A549 (cell line): ENCODE data around the gene ASB2. TPM values are rescaled to one million over a fixed set of nuclear protein-coding genes. Genes with fewer than 3 reads are reported as not detected.

ENCODE experiments used
- ATAC-seq, 2 experiments: fragments of 200-7000 bp in 1 of 2; fragments of >200 bp in 1 of 2; cut with Nextera tagmentation in 1 of 2; cut with Tn5 transposase in 1 of 2; 3 replicates each; pipeline versions ENCODE4 v1.8.0 to v1.9.1; 2018 to 2020; ENCODE audit warnings: mild to moderate bottlenecking in 1 of 2, moderate library complexity in 1 of 2
- CTCF ChIA-PET: fragments of 300-600 bp; sonication (Branson Sonifier 250); formaldehyde crosslinking; extraction: SDS; loops from one replicate; lab custom pipeline; 2021; ENCODE audit warnings: antibody characterized with exemption, inconsistent platforms; lab: Yijun Ruan, JAX
- POLR2A ChIA-PET: fragments of 350-600 bp; formaldehyde crosslinking; extraction: SDS; loops from one replicate; lab custom pipeline; 2021; ENCODE audit warnings: antibody characterized with exemption, inconsistent platforms; lab: Yijun Ruan, JAX
- DNase-seq, 2 experiments: peaks; one replicate each; pipeline versions ENCODE4 v3.0.0 to v3.0.0-alpha.2; 2011 to 2016; ENCODE audit warnings: low read depth in 1 of 2, low spot score in 1 of 2
- FAIRE-seq: peaks from 2 replicates; lab custom pipeline; 2011; peaks lifted over from hg19 to GRCh38; lab: Jason Lieb, UNC
- H3K27ac ChIP-seq, 2 experiments: fragments of >200 bp; sonication (Bioruptor Twin); formaldehyde crosslinking; 3 replicates each; pipeline ENCODE4 v1.5.1; 2016 to 2017
- H3K4me1 ChIP-seq: fragments of >200 bp; sonication (Bioruptor Twin); formaldehyde crosslinking; 3 replicates; pipeline ENCODE4 v1.6.1; 2016
- H3K4me2 ChIP-seq: fragments of >200 bp; sonication (Bioruptor Twin); formaldehyde crosslinking; 3 replicates; pipeline ENCODE4 v1.6.1; 2016
- H3K4me3 ChIP-seq: fragments of >200 bp; sonication (Bioruptor Twin); formaldehyde crosslinking; 3 replicates; pipeline ENCODE4 v1.5.1; 2016
- H3K9me3 ChIP-seq: fragments of >200 bp; sonication (Bioruptor Twin); formaldehyde crosslinking; 3 replicates; pipeline ENCODE4 v1.6.1; 2016
- CBX8 ChIP-seq: fragments of 200-600 bp; sonication (generic); IDR thresholded peaks from 2 replicates; pipeline ENCODE4 v1.6.1; 2016
- CEBPB ChIP-seq, 2 experiments: fragments of >200 bp in 1 of 2; sonication (Bioruptor Twin) in 1 of 2; formaldehyde crosslinking in 1 of 2; IDR thresholded peaks; 2 replicates each; pipeline ENCODE4 v1.6.1; 2012 to 2016
- CHD2 ChIP-seq: fragments of 150-350 bp; IDR thresholded peaks from 2 replicates; pipeline ENCODE4 v1.6.1; 2014; ENCODE audit warnings: low read length; ENCODE audit not compliant: partially characterized antibody
- EP300 ChIP-seq, 2 experiments: fragments of >200 bp; sonication (Bioruptor Twin); formaldehyde crosslinking; IDR thresholded peaks; 2 replicates in 1 of 2; 3 replicates in 1 of 2; pipeline ENCODE4 v1.6.1; 2016 to 2017
- FOSB ChIP-seq: fragments of 250-450 bp; sonication (Bioruptor Pico); IDR thresholded peaks from 2 replicates; pipeline ENCODE4 v1.5.0; 2020; ENCODE audit warnings: mild to moderate bottlenecking, moderate library complexity
- GATA3 ChIP-seq: IDR thresholded peaks from 2 replicates; pipeline ENCODE4 v1.6.1; 2012; ENCODE audit warnings: borderline replicate concordance
- HDAC2 ChIP-seq: fragments of 200-600 bp; sonication (generic); IDR thresholded peaks from 2 replicates; pipeline ENCODE4 v1.6.1; 2016
- HOXB13 ChIP-seq: fragments of 250-450 bp; sonication (Bioruptor Pico); IDR thresholded peaks from 2 replicates; pipeline ENCODE4 v1.5.0; 2020; ENCODE audit warnings: low read depth, mild to moderate bottlenecking, moderate library complexity
- HOXB5 ChIP-seq: fragments of 250-450 bp; sonication (Bioruptor Pico); IDR thresholded peaks from 2 replicates; pipeline ENCODE4 v1.5.0; 2020; ENCODE audit warnings: mild to moderate bottlenecking, moderate library complexity
- JUN ChIP-seq, 2 experiments: fragments of >200 bp; sonication (Bioruptor Twin); formaldehyde crosslinking; IDR thresholded peaks; 2 replicates in 1 of 2; 3 replicates in 1 of 2; pipeline ENCODE4 v1.6.1; 2016 to 2017
- KDM1A ChIP-seq: fragments of 200-600 bp; sonication (generic); IDR thresholded peaks from 2 replicates; pipeline ENCODE4 v1.6.1; 2016; ENCODE audit warnings: low read depth, mild to moderate bottlenecking
- KDM5A ChIP-seq: fragments of 200-600 bp; sonication (generic); IDR thresholded peaks from 2 replicates; pipeline ENCODE4 v1.6.1; 2016; ENCODE audit warnings: antibody characterized with exemption, mild to moderate bottlenecking
- MAZ ChIP-seq: fragments of 150-350 bp; IDR thresholded peaks from 2 replicates; pipeline ENCODE4 v1.6.1; 2014; ENCODE audit warnings: antibody characterized with exemption, low read depth, low read length, borderline replicate concordance
- PHF8 ChIP-seq: fragments of 200-600 bp; sonication (generic); IDR thresholded peaks from 2 replicates; pipeline ENCODE4 v1.6.1; 2016; ENCODE audit warnings: low read depth, mild to moderate bottlenecking, antibody characterized with exemption, moderate library complexity, borderline replicate concordance
- RAD21 ChIP-seq, 2 experiments: fragments of >200 bp in 1 of 2; sonication (Bioruptor Twin) in 1 of 2; formaldehyde crosslinking in 1 of 2; IDR thresholded peaks in 1 of 2; conservative IDR thresholded peaks in 1 of 2; 2 replicates in 1 of 2; 3 replicates in 1 of 2; pipeline ENCODE4 v1.6.1; 2012 to 2018; ENCODE audit warnings: inconsistent platforms in 1 of 2
- SMC3 ChIP-seq: fragments of >200 bp; sonication (Bioruptor Twin); formaldehyde crosslinking; IDR thresholded peaks from 3 replicates; pipeline ENCODE4 v1.6.1; 2018; ENCODE audit warnings: inconsistent platforms
- TP53 ChIP-seq: fragments of 250-450 bp; sonication (Bioruptor Pico); IDR thresholded peaks from 2 replicates; pipeline ENCODE4 v1.5.0; 2021; ENCODE audit warnings: mild to moderate bottlenecking, moderate library complexity
- WGBS: methylation state at CpG from one replicate; pipeline ENCODE4 v1.1.6; 2017; ENCODE audit errors: missing lambda C conversion rate; 5-methylcytosine and 5-hydroxymethylcytosine counted together
- polyA plus RNA-seq, 4 experiments: library from polyadenylated mRNA; depleted of rRNA in 3 of 4; stranded (reverse); fragments of >200 nt; fragmentation: RNase III in 1 of 4; extraction: RNeasy Plus Mini Kit Qiagen cat#74134 plus additional on column Dnase treatment in 1 of 4; gene quantifications; 2 replicates in 3 of 4; 3 replicates in 1 of 4; pipeline ENCODE4 v1.2.3, GENCODE V29; 2011 to 2017
- TF ChIP-seq, protein P1 (sequence below): IDR thresholded peaks from 2 replicates; pipeline ENCODE4 v1.6.1; 2012
- TF ChIP-seq, protein P2 (sequence below): IDR thresholded peaks from 2 replicates; pipeline ENCODE4 v1.6.1; 2012
- TF ChIP-seq, protein P3 (sequence below): fragments of 250-450 bp; sonication (Bioruptor Pico); IDR thresholded peaks from 2 replicates; pipeline ENCODE4 v1.5.0; 2021; ENCODE audit warnings: mild to moderate bottlenecking, moderate library complexity, borderline replicate concordance
- TF ChIP-seq, protein P4 (sequence below): fragments of >200 bp; sonication (Bioruptor Twin); formaldehyde crosslinking; IDR thresholded peaks from 3 replicates; pipeline ENCODE4 v1.5.1; 2016

Gene ASB2
- polyA plus RNA-seq, 2 of the 4 experiments (the other 2 are of a cell fraction) = 0.03 to 0.10 TPM

- no peaks in the 10 kb centered on the region for H3K9me3 ChIP-seq
- ATAC-seq = no peak
- no peaks in the 10 kb centered on the region for H3K4me1 ChIP-seq
- no peak overlapping the region for H3K4me2 ChIP-seq
- no peak overlapping the region for H3K27ac ChIP-seq
- CTCF ChIA-PET = interaction anchor here (1.0 to 25.8 kb wide), 8 partner anchors 13 to 353 kb away, joined by 3 to 601 read pairs (median 9); no protein-coding TSS in a partner anchor
- WGBS = 79% methylated on average over 3 of the region's 3 CpGs
- TF ChIP-seq KDM1A (no peak), HOXB13 (CRISPR knock-in tag) (no peak), CHD2 (no peak), CEBPB (IDR thresholded peaks at IDR 0.05) (no peak), TP53 (CRISPR knock-in tag) (no peak), GATA3 (no peak), MAZ (no peak)
- no peak overlapping the region for H3K4me3 ChIP-seq
- no peak for FAIRE-seq
- POLR2A ChIA-PET = no interaction called here
- no peak for DNase-seq
Observed at GRCh38 chr14:93971635-93972027, 4.7 kb downstream of the ASB2 start.

DNA sequence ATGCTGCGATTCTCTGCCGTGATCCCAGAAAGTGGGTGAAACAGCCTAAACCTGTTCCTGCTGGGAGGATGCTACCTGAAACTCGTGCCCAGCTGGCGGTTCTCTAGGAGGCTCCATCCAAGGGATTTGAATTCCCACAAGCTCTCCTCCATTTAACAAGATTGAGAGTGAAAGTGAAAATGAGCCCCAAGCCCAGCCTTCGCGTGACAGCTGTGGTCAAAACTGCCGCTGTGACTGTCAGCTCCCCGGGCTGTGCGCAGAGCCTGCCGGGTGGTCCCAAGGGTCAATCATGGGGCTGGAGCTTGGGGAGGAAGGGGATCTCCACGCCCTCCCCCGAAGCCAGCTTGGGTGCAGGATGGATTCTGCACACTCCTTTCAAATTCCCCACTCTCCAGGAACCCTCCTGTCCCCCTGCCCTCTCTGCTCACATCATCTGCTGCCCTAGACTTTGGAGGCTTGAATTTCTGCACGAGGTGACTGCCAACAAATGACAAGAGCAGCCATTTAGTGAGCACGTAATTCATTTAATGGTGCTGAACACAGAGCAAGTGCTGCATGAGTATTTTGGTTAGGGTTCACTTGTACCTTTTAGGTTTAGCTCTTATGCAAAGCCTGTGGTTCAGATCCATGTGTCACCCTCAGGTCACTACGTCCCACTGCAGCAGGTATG lies 5.3 kb downstream of the ASB2 start:
- no peak for FAIRE-seq
- peaks cover 3% of the 10 kb centered on the region; the same call in 2 of the 3 replicates for H3K4me1 ChIP-seq
- POLR2A ChIA-PET = no interaction called here
- H3K4me3 ChIP-seq = no peak overlapping the region
- no peak for DNase-seq
- CTCF ChIA-PET = interaction anchor here (0.9 to 25.8 kb wide), 14 partner anchors 10 to 352 kb away, joined by 3 to 601 read pairs (median 6); partner anchors contain the start of gene CCDC197
- TF ChIP-seq GATA3 (no peak), HOXB5 (CRISPR knock-in tag) (no peak), JUN (IDR thresholded peaks at IDR 0.05) (no peak), KDM5A (no peak), HDAC2 (no peak), CBX8 (no peak), EP300 (IDR thresholded peaks at IDR 0.05) (no peak), FOSB (CRISPR knock-in tag) (no peak)
- TF ChIP-seq, protein P1, sequence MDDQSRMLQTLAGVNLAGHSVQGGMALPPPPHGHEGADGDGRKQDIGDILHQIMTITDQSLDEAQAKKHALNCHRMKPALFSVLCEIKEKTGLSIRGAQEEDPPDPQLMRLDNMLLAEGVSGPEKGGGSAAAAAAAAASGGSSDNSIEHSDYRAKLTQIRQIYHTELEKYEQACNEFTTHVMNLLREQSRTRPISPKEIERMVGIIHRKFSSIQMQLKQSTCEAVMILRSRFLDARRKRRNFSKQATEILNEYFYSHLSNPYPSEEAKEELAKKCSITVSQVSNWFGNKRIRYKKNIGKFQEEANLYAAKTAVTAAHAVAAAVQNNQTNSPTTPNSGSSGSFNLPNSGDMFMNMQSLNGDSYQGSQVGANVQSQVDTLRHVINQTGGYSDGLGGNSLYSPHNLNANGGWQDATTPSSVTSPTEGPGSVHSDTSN = no peak
- TF ChIP-seq, protein P2, sequence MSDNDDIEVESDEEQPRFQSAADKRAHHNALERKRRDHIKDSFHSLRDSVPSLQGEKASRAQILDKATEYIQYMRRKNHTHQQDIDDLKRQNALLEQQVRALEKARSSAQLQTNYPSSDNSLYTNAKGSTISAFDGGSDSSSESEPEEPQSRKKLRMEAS = no peak
- TF ChIP-seq, protein P3, sequence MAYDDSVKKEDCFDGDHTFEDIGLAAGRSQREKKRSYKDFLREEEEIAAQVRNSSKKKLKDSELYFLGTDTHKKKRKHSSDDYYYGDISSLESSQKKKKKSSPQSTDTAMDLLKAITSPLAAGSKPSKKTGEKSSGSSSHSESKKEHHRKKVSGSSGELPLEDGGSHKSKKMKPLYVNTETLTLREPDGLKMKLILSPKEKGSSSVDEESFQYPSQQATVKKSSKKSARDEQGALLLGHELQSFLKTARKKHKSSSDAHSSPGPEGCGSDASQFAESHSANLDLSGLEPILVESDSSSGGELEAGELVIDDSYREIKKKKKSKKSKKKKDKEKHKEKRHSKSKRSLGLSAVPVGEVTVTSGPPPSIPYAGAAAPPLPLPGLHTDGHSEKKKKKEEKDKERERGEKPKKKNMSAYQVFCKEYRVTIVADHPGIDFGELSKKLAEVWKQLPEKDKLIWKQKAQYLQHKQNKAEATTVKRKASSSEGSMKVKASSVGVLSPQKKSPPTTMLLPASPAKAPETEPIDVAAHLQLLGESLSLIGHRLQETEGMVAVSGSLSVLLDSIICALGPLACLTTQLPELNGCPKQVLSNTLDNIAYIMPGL (CRISPR knock-in tag) = no peak
- no peak for ATAC-seq
- no peak overlapping the region for H3K27ac ChIP-seq
- no peak overlapping the region for H3K4me2 ChIP-seq
- no peaks in the 10 kb centered on the region for H3K9me3 ChIP-seq
- 50% methylated on average over 15 of the region's 15 CpGs for WGBS

DNA sequence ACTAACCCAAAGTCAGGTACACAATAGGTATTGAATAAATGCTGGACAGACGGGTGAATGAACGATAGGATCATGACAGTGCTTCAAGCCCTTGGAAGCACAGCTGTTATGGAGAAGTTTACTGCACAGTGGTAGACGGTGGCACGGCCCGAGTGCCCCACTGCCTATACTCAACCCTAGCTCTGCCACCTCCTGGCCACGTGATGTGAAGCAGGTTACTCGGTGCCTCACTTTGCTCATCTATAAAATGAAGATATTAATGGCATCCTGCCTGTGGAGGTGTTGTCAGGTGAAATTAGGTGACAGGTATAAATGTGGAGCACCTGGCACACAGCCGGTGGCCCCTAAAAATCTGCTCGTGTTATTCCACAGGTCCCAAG lies 5.8 kb downstream of the ASB2 start:
- Histone ChIP-seq H3K27ac (no peak overlapping the region), H3K4me1 (peaks cover 8% of the 10 kb centered on the region; the same call in 2 of the 3 replicates), H3K4me2 (no peak overlapping the region), H3K4me3 (no peak overlapping the region), H3K9me3 (no peaks in the 10 kb centered on the region)
- peak; percentile 31 to 37 for DNase-seq
- TF ChIP-seq RAD21 (conservative IDR thresholded peaks at IDR 0.05 in 1 of 2, IDR thresholded peaks at IDR 0.05 in 1 of 2) (peak; percentile 52 to 66), PHF8 (no peak), SMC3 (peak; percentile 67)
- TF ChIP-seq, protein P4, sequence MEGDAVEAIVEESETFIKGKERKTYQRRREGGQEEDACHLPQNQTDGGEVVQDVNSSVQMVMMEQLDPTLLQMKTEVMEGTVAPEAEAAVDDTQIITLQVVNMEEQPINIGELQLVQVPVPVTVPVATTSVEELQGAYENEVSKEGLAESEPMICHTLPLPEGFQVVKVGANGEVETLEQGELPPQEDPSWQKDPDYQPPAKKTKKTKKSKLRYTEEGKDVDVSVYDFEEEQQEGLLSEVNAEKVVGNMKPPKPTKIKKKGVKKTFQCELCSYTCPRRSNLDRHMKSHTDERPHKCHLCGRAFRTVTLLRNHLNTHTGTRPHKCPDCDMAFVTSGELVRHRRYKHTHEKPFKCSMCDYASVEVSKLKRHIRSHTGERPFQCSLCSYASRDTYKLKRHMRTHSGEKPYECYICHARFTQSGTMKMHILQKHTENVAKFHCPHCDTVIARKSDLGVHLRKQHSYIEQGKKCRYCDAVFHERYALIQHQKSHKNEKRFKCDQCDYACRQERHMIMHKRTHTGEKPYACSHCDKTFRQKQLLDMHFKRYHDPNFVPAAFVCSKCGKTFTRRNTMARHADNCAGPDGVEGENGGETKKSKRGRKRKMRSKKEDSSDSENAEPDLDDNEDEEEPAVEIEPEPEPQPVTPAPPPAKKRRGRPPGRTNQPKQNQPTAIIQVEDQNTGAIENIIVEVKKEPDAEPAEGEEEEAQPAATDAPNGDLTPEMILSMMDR = peak; percentile 46
- ChIA-PET POLR2A (no interaction called here), CTCF (interaction anchor here (0.9 to 25.8 kb wide), 16 partner anchors 10 to 352 kb away, joined by 3 to 601 read pairs (median 6); partner anchors contain the start of gene CCDC197)
- WGBS = 18% methylated on average over 9 of the region's 9 CpGs
- no peak for FAIRE-seq
- peak; percentile 68 to 89 for ATAC-seq
